OCI-LY1 (cell line): ENCODE measurements around the gene HOXA10.

ENCODE experiments used
- H2AFZ ChIP-seq: fragments of 200-600 bp; sonication (generic), shearing (Covaris generic); 2 replicates; pipeline ENCODE4 v1.6.0; 2014; ENCODE audit warnings: antibody characterized with exemption, mild to moderate bottlenecking, low read length
- H3F3A ChIP-seq: fragments of 200-600 bp; sonication (generic), shearing (Covaris generic); 2 replicates; pipeline ENCODE4 v1.6.0; 2014; ENCODE audit warnings: mild to moderate bottlenecking, antibody characterized with exemption, low read length, moderate library complexity; ENCODE audit not compliant: insufficient read depth
- H3K27ac ChIP-seq: fragments of 200-600 bp; sonication (generic); 2 replicates; pipeline ENCODE4 v1.5.1; 2014; ENCODE audit warnings: low read length, mixed run types, mild to moderate bottlenecking, low read depth; ENCODE audit not compliant: poor library complexity, severe bottlenecking
- H3K27me3 ChIP-seq: fragments of 200-600 bp; sonication (generic); 2 replicates; pipeline ENCODE4 v1.6.0; 2014; ENCODE audit warnings: antibody characterized with exemption, mild to moderate bottlenecking, low read length, moderate library complexity; ENCODE audit not compliant: insufficient read depth
- H3K36me3 ChIP-seq: fragments of 200-600 bp; sonication (generic); 2 replicates; pipeline ENCODE4 v1.6.1; 2014; ENCODE audit warnings: mild to moderate bottlenecking, antibody characterized with exemption, low read length, moderate library complexity, mixed read lengths; ENCODE audit not compliant: insufficient read depth
- H3K4me1 ChIP-seq: fragments of 200-600 bp; sonication (generic); 2 replicates; pipeline ENCODE4 v1.5.1; 2014; ENCODE audit warnings: mild to moderate bottlenecking, low read length, moderate library complexity; ENCODE audit not compliant: insufficient read depth, severe bottlenecking
- H3K4me2 ChIP-seq: fragments of 200-600 bp; sonication (generic), shearing (Covaris generic); 2 replicates; pipeline ENCODE4 v1.6.1; 2014; ENCODE audit warnings: low read length
- H3K4me3 ChIP-seq: fragments of 200-600 bp; sonication (generic); 2 replicates; pipeline ENCODE4 v1.5.1; 2014; ENCODE audit warnings: low read length, low read depth, mild to moderate bottlenecking, mixed read lengths; ENCODE audit not compliant: poor library complexity, severe bottlenecking
- H3K79me2 ChIP-seq: fragments of 200-600 bp; shearing (Covaris generic); 2 replicates; pipeline ENCODE4 v1.6.1; 2016; ENCODE audit warnings: mixed run types, low read length, mixed read lengths; ENCODE audit not compliant: insufficient read depth
- H3K9ac ChIP-seq: fragments of 200-600 bp; sonication (generic), shearing (Covaris generic); 2 replicates; pipeline ENCODE4 v1.6.1; 2014; ENCODE audit warnings: mild to moderate bottlenecking, low read length, mixed read lengths
- H3K9me2 ChIP-seq: fragments of 200-600 bp; sonication (generic), shearing (Covaris generic); 2 replicates; pipeline ENCODE4 v1.6.1; 2014; ENCODE audit warnings: low read depth, mild to moderate bottlenecking, low read length, mixed read lengths
- H3K9me3 ChIP-seq: fragments of 200-600 bp; shearing (Covaris generic); 2 replicates; pipeline ENCODE4 v1.6.1; 2014; ENCODE audit warnings: low read length, mixed read lengths
- H4K20me1 ChIP-seq: fragments of 200-600 bp; sonication (generic), shearing (Covaris generic); 2 replicates; pipeline ENCODE4 v1.6.0; 2016; ENCODE audit warnings: mild to moderate bottlenecking, low read length; ENCODE audit not compliant: insufficient read depth
- EZH2 ChIP-seq: fragments of 200-600 bp; sonication (generic), shearing (Covaris generic); IDR thresholded peaks from 2 replicates; pipeline ENCODE4 v1.8.0; 2017; ENCODE audit warnings: borderline replicate concordance, mixed run types, mild to moderate bottlenecking, antibody characterized with exemption, low read length, moderate library complexity, mixed read lengths
- TF ChIP-seq, protein P1 (sequence below): fragments of 200-600 bp; sonication (generic), shearing (Covaris generic); IDR thresholded peaks from 2 replicates; pipeline ENCODE4 v1.5.1; 2017; ENCODE audit warnings: mild to moderate bottlenecking, antibody characterized with exemption, low read length, moderate library complexity, mixed read lengths

Gene HOXA10

GRCh38 chr7:27165089-27165995 is 8.8 kb downstream of the HOXA10 start, which contains the start of gene HOXA9:
HOXA9 (minus strand) TSS chr7:27165537; CDS start chr7:27165457, 80 bp downstream.
- H3K4me3 ChIP-seq: no peak within 1 kb of the TSS
- no peaks in the 10 kb centered on the region for H3K9me3 ChIP-seq
- TF ChIP-seq, protein P1, sequence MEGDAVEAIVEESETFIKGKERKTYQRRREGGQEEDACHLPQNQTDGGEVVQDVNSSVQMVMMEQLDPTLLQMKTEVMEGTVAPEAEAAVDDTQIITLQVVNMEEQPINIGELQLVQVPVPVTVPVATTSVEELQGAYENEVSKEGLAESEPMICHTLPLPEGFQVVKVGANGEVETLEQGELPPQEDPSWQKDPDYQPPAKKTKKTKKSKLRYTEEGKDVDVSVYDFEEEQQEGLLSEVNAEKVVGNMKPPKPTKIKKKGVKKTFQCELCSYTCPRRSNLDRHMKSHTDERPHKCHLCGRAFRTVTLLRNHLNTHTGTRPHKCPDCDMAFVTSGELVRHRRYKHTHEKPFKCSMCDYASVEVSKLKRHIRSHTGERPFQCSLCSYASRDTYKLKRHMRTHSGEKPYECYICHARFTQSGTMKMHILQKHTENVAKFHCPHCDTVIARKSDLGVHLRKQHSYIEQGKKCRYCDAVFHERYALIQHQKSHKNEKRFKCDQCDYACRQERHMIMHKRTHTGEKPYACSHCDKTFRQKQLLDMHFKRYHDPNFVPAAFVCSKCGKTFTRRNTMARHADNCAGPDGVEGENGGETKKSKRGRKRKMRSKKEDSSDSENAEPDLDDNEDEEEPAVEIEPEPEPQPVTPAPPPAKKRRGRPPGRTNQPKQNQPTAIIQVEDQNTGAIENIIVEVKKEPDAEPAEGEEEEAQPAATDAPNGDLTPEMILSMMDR: no peak
- no peak for TF ChIP-seq EZH2
- H3K27me3 ChIP-seq: peaks cover 4% of the 10 kb centered on the region; the same call in 1 of the 2 replicates
- no peak within 1 kb of the TSS for H3K9ac ChIP-seq
- H3K79me2 ChIP-seq: no peaks in the 10 kb centered on the region
- no peaks in the 10 kb centered on the region for H4K20me1 ChIP-seq
- H3F3A ChIP-seq: 0 out of 2 replicates have a peak, but pooled peaks cover 8% of the 10 kb centered on the region
- H3K27ac ChIP-seq: no peak within 1 kb of the TSS
- H2AFZ ChIP-seq: no peak within 1 kb of the TSS
- H3K9me2 ChIP-seq: no peaks in the 10 kb centered on the region
- H3K4me1 ChIP-seq: peaks cover 8% of the 10 kb centered on the region
- no peaks in the 10 kb centered on the region for H3K36me3 ChIP-seq
- H3K4me2 ChIP-seq: no peak within 1 kb of the TSS

- TF ChIP-seq EZH2: no peak
- TF ChIP-seq, protein P1: no peak
- Histone ChIP-seq H3K4me1 (peaks cover 13% of the 10 kb centered on the region), H4K20me1 (no peaks in the 10 kb centered on the region), H3K79me2 (no peaks in the 10 kb centered on the region), H2AFZ (no peak overlapping the region), H3K9me2 (no peaks in the 10 kb centered on the region), H3K27ac (no peak overlapping the region), H3K9ac (no peak overlapping the region), H3K4me3 (no peak overlapping the region), H3K36me3 (no peaks in the 10 kb centered on the region), H3K27me3 (peaks cover 4% of the 10 kb centered on the region; the same call in 1 of the 2 replicates), H3F3A (0 out of 2 replicates have a peak, but pooled peaks cover 8% of the 10 kb centered on the region), H3K4me2 (no peak overlapping the region), H3K9me3 (no peaks in the 10 kb centered on the region)
These were observed 9.6 kb downstream of the HOXA10 start for GRCh38 chr7:27164367-27165088.

DNA sequence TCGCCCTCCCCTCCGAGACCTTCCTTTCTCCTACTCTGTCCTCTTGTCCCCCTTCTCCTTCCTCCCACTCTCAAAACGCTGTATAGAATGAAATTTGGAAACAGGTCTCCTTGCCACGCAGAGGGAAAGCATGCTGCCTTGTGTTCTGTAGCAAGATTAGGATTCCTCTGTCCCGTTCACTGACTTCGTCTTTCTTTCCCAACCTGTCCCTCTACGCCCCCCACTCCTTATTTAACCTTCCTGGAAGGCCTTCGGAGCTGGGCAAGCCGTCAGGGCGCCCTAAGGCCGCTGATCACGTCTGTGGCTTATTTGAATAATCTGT is 10.1 kb downstream of the HOXA10 start:
- no peaks in the 10 kb centered on the region for H3K9me3 ChIP-seq
- H3K4me3 ChIP-seq: no peak overlapping the region
- H3K9me2 ChIP-seq: no peaks in the 10 kb centered on the region
- no peak for TF ChIP-seq EZH2
- TF ChIP-seq, protein P1: no peak
- no peak overlapping the region for H2AFZ ChIP-seq
- no peak overlapping the region for H3K4me2 ChIP-seq
- no peaks in the 10 kb centered on the region for H4K20me1 ChIP-seq
- H3F3A ChIP-seq: 0 out of 2 replicates have a peak, but pooled peaks cover 8% of the 10 kb centered on the region
- H3K27me3 ChIP-seq: peaks cover 4% of the 10 kb centered on the region; the same call in 1 of the 2 replicates
- H3K79me2 ChIP-seq: no peaks in the 10 kb centered on the region
- no peaks in the 10 kb centered on the region for H3K36me3 ChIP-seq
- H3K9ac ChIP-seq: no peak overlapping the region
- no peak overlapping the region for H3K27ac ChIP-seq
- H3K4me1 ChIP-seq: peaks cover 13% of the 10 kb centered on the region
